Measurements from ENCODE around the gene WASF1.

- no peak for TF ChIP-seq EZH2 (IDR thresholded peaks at IDR 0.05; ENCODE audit: insufficient read depth, poor library complexity, severe bottlenecking)
- no peak for TF ChIP-seq EZH2phosphoT487 (IDR thresholded peaks at IDR 0.05; ENCODE audit: insufficient read depth, low read depth)
These were observed 88.6 kb downstream of the WASF1 start for GRCh38 chr6:110090876-110091275.
